Measurements from ENCODE around the gene OR2A12. TPM values are rescaled to one million over a fixed set of nuclear protein-coding genes. Genes with fewer than 3 reads are reported as not detected.
"Not testable (repeated sequence)": the region's sequence is repeated elsewhere in the genome, so short reads cannot be mapped to it uniquely, and the experiment has no call there.

Gene OR2A12, protein sequence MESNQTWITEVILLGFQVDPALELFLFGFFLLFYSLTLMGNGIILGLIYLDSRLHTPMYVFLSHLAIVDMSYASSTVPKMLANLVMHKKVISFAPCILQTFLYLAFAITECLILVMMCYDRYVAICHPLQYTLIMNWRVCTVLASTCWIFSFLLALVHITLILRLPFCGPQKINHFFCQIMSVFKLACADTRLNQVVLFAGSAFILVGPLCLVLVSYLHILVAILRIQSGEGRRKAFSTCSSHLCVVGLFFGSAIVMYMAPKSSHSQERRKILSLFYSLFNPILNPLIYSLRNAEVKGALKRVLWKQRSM
- not detected in 2 replicates for total RNA-seq (2012; rRNA removed)

DNA sequence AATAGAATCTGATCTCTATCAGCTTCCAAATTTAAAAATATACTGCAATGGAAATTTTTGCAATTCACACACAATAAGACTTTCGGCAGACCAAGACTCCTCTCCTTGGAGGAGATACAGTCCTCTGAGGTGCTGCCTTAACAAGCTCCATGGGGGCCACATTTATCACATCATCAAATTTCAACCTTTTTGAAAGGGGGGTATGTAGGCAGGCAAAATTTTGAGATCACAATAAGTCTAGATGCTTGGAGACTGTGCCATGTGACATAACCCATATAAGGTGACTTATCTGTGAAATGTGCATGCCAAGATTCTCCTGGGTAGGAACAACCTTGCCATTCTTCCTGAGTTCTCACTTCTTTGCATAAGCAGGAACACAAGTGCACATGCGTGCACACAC lies at the start of gene OR2A12:
Gene OR2A12, plus strand, starts transcription at position 301 of the 400 bp plus-strand sequence. CDS start 8,830 bp downstream, outside the sequence.
- no peaks in the 10 kb centered on the region for H3K27me3 ChIP-seq (ENCODE audit: control insufficient read depth, insufficient read depth, low read length)
- no peaks in the 10 kb centered on the region for H3K36me3 ChIP-seq (ENCODE audit: insufficient read depth, low read length)
- no peak within 1 kb of the TSS for H3K4me3 ChIP-seq (ENCODE audit: low read length)
- H3K9ac ChIP-seq (ENCODE audit: low read depth, low read length): no peak within 1 kb of the TSS
- no peak within 1 kb of the TSS for H3K4me2 ChIP-seq (ENCODE audit: low read length)
- H3K9me3 ChIP-seq (replicated peaks; ENCODE audit: low read length): no peaks in the 10 kb centered on the region
- H3K4me1 ChIP-seq (ENCODE audit: control insufficient read depth, insufficient read depth, low read length): no peaks in the 10 kb centered on the region

DNA sequence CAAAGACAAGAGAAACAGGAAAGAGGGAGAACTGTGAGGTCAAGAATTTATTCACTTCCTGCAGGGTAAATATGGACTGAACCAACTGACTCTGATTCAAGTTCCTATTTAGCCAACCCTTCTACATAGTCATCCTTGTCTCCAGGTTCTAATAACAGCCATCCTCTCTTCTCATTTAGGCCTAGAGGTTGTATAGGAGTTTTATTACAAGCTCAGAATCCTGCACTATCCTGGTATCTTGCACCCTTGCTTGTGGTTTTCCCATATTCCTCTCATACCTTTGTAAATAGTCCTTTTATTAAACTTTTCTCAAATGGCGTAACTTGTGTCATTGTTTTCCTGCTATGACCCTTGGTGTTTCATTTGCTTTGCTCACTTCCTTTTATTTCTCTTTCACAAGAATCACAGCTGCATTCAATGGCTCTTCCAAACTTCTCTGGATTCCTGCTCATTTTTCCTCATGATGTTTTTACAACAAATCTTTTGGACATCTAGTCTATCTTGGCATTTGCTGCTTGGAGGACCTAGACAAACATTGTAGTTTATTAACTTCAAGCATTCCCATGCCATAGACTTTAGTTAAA lies 49.7 kb upstream of the OR2A12 start:
- Histone ChIP-seq H3K4me3 (ENCODE audit: low read length) (no peak overlapping the region), H3K36me3 (ENCODE audit: insufficient read depth, low read length) (no peaks in the 10 kb centered on the region), H3K27me3 (ENCODE audit: control insufficient read depth, insufficient read depth, low read length) (no peaks in the 10 kb centered on the region), H3K4me2 (ENCODE audit: low read length) (no peak overlapping the region), H3K9ac (ENCODE audit: low read depth, low read length) (no peak overlapping the region), H3K4me1 (ENCODE audit: control insufficient read depth, insufficient read depth, low read length) (no peaks in the 10 kb centered on the region), H3K9me3 (replicated peaks; ENCODE audit: low read length) (no peaks in the 10 kb centered on the region)

DNA sequence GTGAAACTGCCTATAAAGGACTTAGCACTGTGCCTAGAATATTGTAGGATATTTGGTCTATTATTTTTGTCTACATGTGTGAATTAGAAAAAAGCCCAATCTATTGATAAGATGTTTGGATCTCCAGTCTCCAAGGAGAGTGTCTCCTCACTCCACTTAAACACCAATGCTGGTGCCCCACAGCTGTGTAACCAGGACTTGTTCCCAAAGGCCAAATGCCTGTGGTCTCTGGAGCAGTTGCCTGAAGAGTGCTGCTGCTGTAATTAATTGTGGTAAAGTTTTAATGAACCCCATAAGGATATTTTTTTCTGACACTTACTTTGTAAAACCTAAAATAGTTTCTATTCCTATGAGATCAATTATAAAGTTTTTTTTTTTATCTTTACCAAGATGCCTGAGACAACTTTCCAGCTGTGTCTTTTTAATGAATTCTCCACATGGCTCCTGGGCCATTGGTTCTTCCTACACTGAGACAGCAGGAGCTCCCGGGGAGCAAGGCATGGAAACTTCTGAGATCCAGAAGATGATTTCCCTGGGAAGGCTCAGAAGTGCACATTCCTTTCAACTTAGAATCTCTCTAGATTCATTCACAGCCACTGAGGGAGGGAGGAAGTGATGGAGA lies 48.6 kb upstream of the OR2A12 start:
- Histone ChIP-seq H3K4me3 (ENCODE audit: low read length) (no peak overlapping the region), H3K27me3 (ENCODE audit: control insufficient read depth, insufficient read depth, low read length) (peaks cover under 1% of the 10 kb centered on the region), H3K4me1 (ENCODE audit: control insufficient read depth, insufficient read depth, low read length) (no peaks in the 10 kb centered on the region), H3K9ac (ENCODE audit: low read depth, low read length) (no peak overlapping the region), H3K4me2 (ENCODE audit: low read length) (no peak overlapping the region), H3K36me3 (ENCODE audit: insufficient read depth, low read length) (no peaks in the 10 kb centered on the region), H3K9me3 (replicated peaks; ENCODE audit: low read length) (no peaks in the 10 kb centered on the region)

DNA sequence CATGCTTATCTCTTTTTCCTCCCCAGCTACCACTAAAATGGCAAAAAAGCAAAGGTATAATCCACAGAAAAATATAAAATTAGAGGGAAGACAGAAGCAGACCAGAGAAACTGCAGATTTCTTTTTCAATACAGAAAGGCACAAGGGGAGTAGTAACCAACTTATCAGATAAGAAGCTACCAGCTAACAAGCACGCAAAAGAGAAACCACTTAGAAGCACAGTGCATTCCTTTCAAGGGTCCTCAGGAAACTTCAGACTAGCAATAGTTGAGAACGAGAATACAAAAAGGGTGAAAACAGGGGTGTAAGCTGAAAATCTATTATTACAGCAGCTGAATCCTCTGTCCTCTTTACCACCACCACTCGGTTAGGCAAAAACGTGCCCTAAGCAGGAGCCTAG lies 47.2 kb upstream of the OR2A12 start:
- peaks cover 6% of the 10 kb centered on the region for H3K27me3 ChIP-seq (ENCODE audit: control insufficient read depth, insufficient read depth, low read length)
- no peak overlapping the region for H3K9ac ChIP-seq (ENCODE audit: low read depth, low read length)
- H3K9me3 ChIP-seq (replicated peaks; ENCODE audit: low read length): no peaks in the 10 kb centered on the region

DNA sequence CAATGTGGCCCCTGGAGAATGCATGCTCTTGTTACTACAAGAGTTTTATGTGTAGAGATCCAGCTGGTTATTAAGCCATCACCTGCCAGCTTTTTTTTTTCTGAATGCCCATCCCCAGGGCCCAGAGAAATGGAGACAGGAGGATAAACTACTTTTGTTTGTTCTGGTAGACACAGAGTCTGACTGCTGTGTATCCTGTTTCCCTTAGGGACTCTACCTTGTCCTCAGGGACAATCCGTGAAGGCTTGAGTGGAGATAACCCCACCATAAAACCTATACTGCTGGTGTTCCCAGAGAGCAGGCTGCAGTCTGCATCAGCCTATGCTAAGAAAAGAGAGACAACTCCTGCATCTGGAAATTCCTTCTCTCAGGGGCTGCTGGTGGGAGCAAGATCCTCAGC lies 37.4 kb upstream of the OR2A12 start, which contains the start of gene OR2A5:
Gene OR2A5, plus strand, starts transcription at position 301 of the 400 bp plus-strand sequence. CDS start 1,454 bp downstream, outside the sequence.
- Histone ChIP-seq H3K4me1 (ENCODE audit: control insufficient read depth, insufficient read depth, low read length) (no peaks in the 10 kb centered on the region), H3K36me3 (ENCODE audit: insufficient read depth, low read length) (no peaks in the 10 kb centered on the region), H3K9ac (ENCODE audit: low read depth, low read length) (no peak within 1 kb of the TSS), H3K9me3 (replicated peaks; ENCODE audit: low read length) (no peaks in the 10 kb centered on the region), H3K4me2 (ENCODE audit: low read length) (no peak within 1 kb of the TSS), H3K4me3 (ENCODE audit: low read length) (no peak within 1 kb of the TSS), H3K27me3 (ENCODE audit: control insufficient read depth, insufficient read depth, low read length) (peaks cover 10% of the 10 kb centered on the region)

More for the DNA sequence above, 47.2 kb upstream of the OR2A12 start:
- no peak overlapping the region for H3K4me2 ChIP-seq (ENCODE audit: low read length)
- no peak overlapping the region for H3K4me3 ChIP-seq (ENCODE audit: low read length)
- H3K36me3 ChIP-seq (ENCODE audit: insufficient read depth, low read length): no peaks in the 10 kb centered on the region
- no peaks in the 10 kb centered on the region for H3K4me1 ChIP-seq (ENCODE audit: control insufficient read depth, insufficient read depth, low read length)

DNA sequence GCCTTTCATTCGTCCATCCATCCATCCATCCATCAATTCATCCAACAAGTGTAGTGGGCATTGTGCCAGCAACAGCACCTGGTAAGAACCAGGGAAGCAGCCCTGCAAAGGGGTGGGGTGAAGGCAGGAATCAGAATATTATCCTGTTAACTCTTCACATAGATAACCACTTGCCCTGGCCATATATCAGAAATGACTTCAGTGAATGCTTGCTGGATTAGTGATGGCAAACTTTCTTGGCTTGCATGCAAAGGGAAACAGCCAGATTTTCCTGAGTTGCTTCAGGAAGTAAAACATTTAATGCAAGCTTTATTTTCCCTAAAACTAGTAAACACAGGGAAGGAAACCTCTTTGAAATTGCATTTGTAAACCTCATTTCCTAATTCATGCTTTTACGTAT lies 36.6 kb upstream of the OR2A12 start:
- H3K4me2 ChIP-seq (ENCODE audit: low read length): no peak overlapping the region
- H3K36me3 ChIP-seq (ENCODE audit: insufficient read depth, low read length): no peaks in the 10 kb centered on the region
- no peaks in the 10 kb centered on the region for H3K9me3 ChIP-seq (replicated peaks; ENCODE audit: low read length)
- H3K27me3 ChIP-seq (ENCODE audit: control insufficient read depth, insufficient read depth, low read length): peaks cover 10% of the 10 kb centered on the region
- H3K4me3 ChIP-seq (ENCODE audit: low read length): no peak overlapping the region
- no peaks in the 10 kb centered on the region for H3K4me1 ChIP-seq (ENCODE audit: control insufficient read depth, insufficient read depth, low read length)
- H3K9ac ChIP-seq (ENCODE audit: low read depth, low read length): no peak overlapping the region

DNA sequence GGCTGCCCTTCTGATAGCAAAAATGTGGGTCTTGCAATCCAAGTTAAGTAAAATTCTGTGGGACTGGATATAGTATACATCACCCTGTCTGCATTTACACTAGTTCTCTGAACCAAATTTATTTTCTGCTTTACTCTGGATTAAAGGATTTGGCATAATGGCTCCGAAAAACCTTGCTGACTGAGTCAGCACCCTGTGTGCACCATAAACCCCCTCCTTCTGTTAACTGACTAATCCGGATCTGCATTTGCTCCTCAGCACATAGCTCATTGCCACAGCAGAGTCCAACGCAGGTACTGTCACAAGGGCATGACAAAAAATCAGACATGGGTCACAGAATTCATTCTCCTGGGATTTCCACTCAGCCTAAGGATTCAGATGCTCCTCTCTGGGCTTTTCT lies 36.0 kb upstream of the OR2A12 start:
- Histone ChIP-seq H3K9me3 (replicated peaks; ENCODE audit: low read length) (no peaks in the 10 kb centered on the region), H3K27me3 (ENCODE audit: control insufficient read depth, insufficient read depth, low read length) (peaks cover 10% of the 10 kb centered on the region), H3K4me2 (ENCODE audit: low read length) (no peak overlapping the region), H3K4me3 (ENCODE audit: low read length) (no peak overlapping the region), H3K36me3 (ENCODE audit: insufficient read depth, low read length) (no peaks in the 10 kb centered on the region), H3K4me1 (ENCODE audit: control insufficient read depth, insufficient read depth, low read length) (no peaks in the 10 kb centered on the region), H3K9ac (ENCODE audit: low read depth, low read length) (no peak overlapping the region)

DNA sequence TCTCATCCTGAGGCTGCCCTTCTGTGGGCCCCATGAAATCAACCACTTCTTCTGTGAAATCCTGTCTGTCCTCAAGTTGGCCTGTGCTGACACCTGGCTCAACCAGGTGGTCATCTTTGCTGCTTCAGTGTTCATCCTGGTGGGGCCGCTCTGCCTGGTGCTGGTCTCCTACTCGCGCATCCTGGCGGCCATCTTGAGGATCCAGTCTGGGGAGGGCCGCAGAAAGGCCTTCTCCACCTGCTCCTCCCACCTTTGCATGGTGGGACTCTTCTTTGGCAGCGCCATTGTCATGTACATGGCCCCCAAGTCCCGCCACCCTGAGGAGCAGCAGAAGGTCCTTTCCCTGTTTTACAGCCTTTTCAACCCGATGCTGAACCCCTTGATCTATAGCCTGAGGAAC lies 35.2 kb upstream of the OR2A12 start:
- H3K4me2 ChIP-seq (ENCODE audit: low read length); H3K27me3 ChIP-seq (ENCODE audit: control insufficient read depth, insufficient read depth, low read length); H3K4me1 ChIP-seq (ENCODE audit: control insufficient read depth, insufficient read depth, low read length); H3K4me3 ChIP-seq (ENCODE audit: low read length); H3K9ac ChIP-seq (ENCODE audit: low read depth, low read length); H3K36me3 ChIP-seq (ENCODE audit: insufficient read depth, low read length); H3K9me3 ChIP-seq (replicated peaks; ENCODE audit: low read length): not testable (repeated sequence)

DNA sequence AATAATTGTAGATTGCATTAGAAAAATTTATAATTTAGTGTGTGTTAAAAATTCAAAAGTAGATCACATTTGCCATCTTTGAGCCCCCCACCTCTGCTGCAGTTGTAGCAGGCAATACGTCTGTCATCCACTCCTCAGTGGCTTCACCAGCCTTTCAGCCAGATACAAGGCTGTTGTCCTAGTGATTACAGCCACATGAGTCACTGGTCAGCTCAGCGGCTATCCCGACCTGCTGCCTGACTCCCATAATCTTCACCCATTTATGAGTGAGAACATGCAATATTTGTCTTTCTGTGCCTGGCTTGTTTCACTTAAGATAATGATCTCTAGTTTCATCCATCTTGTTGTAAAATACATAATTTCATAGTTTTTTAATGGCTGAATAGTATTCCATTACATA lies 28.1 kb upstream of the OR2A12 start:
- H3K9ac ChIP-seq (ENCODE audit: low read depth, low read length): no peak overlapping the region
- H3K27me3 ChIP-seq (ENCODE audit: control insufficient read depth, insufficient read depth, low read length): no peaks in the 10 kb centered on the region
- no peak overlapping the region for H3K4me2 ChIP-seq (ENCODE audit: low read length)
- no peaks in the 10 kb centered on the region for H3K4me1 ChIP-seq (ENCODE audit: control insufficient read depth, insufficient read depth, low read length)
- H3K9me3 ChIP-seq (replicated peaks; ENCODE audit: low read length): no peaks in the 10 kb centered on the region
- H3K36me3 ChIP-seq (ENCODE audit: insufficient read depth, low read length): no peaks in the 10 kb centered on the region
- H3K4me3 ChIP-seq (ENCODE audit: low read length): no peak overlapping the region

DNA sequence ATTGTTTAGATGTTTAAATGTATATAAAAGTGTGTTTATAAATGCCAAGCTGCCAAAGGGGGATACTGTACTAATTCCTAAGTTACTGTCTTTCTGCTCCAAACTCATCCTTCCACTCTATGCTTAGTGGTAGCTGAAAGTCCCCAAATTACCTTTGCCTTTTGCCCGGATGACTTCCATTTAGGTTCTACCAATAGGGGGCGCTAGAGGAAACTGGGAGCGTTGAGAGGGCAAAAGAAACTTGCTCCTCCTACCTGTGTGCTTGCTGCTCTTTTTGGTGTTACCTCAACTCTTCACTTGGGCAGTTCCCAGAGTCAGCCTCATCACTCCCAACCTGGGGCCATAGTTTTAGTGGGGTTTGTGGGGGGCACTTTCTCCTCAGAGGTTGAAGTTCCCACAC lies 22.4 kb upstream of the OR2A12 start:
- no peaks in the 10 kb centered on the region for H3K36me3 ChIP-seq (ENCODE audit: insufficient read depth, low read length)
- H3K27me3 ChIP-seq (ENCODE audit: control insufficient read depth, insufficient read depth, low read length): no peaks in the 10 kb centered on the region
- H3K4me3 ChIP-seq (ENCODE audit: low read length): no peak overlapping the region
- H3K4me1 ChIP-seq (ENCODE audit: control insufficient read depth, insufficient read depth, low read length): no peaks in the 10 kb centered on the region
- H3K9ac ChIP-seq (ENCODE audit: low read depth, low read length): no peak overlapping the region
- H3K9me3 ChIP-seq (replicated peaks; ENCODE audit: low read length): no peaks in the 10 kb centered on the region
- no peak overlapping the region for H3K4me2 ChIP-seq (ENCODE audit: low read length)

DNA sequence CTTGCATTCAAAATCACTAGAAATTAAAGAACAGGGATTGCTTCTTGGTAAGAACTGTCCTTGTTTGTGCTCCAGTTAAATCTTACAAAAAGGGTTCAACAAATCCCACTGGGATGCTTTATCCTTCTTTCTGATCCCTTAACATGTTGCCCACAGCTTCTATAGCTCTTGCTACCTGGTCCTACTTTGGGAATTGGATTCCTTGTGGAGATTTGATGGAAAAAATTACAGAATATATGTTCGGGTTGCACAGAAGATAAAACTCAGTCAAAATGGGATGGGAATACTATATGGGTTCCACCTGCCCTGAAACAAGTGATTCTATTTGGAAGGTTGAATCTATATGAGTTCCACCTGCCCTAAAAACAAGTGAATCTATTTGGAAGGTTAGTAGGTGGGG lies 16.6 kb upstream of the OR2A12 start, which contains the start of gene OR2A25:
Gene OR2A25, plus strand, starts transcription at position 301 of the 400 bp plus-strand sequence. CDS start 4,409 bp downstream, outside the sequence.
- Histone ChIP-seq H3K9ac (ENCODE audit: low read depth, low read length) (no peak within 1 kb of the TSS), H3K27me3 (ENCODE audit: control insufficient read depth, insufficient read depth, low read length) (peaks cover 3% of the 10 kb centered on the region), H3K4me1 (ENCODE audit: control insufficient read depth, insufficient read depth, low read length) (no peaks in the 10 kb centered on the region), H3K4me2 (ENCODE audit: low read length) (no peak within 1 kb of the TSS), H3K9me3 (replicated peaks; ENCODE audit: low read length) (no peaks in the 10 kb centered on the region), H3K4me3 (ENCODE audit: low read length) (no peak within 1 kb of the TSS), H3K36me3 (ENCODE audit: insufficient read depth, low read length) (no peaks in the 10 kb centered on the region)
